Ovary (tissue), 9 donors: ENCODE results near the gene AGK. TPM values are rescaled to one million over a fixed set of nuclear protein-coding genes. Genes with fewer than 3 reads are reported as not detected.
"Not testable (repeated sequence)": the region's sequence is repeated elsewhere in the genome, so short reads cannot be mapped to it uniquely, and the experiment has no call there.

Source experiments
- DNase-seq, 5 donors: peaks; one replicate each; pipeline ENCODE4 v3.0.0-alpha.2; 2019 to 2020
- H3K27ac ChIP-seq, 2 donors: fragments of 200-600 bp; one replicate each; pipeline versions ENCODE4 v1.5.1 to v1.8.0; 2019 to 2022
- H3K27me3 ChIP-seq: fragments of 200-600 bp; one replicate; pipeline ENCODE4 v1.8.0; 2022
- H3K36me3 ChIP-seq: fragments of 200-600 bp; sonication (generic); one replicate; pipeline ENCODE4 v1.5.1; 2019
- H3K4me1 ChIP-seq: one replicate; pipeline ENCODE4 v1.8.1; 2013; ENCODE audit warnings: mild to moderate bottlenecking, moderate library complexity; ENCODE audit not compliant: insufficient read depth
- H3K4me3 ChIP-seq: fragments of 200-600 bp; sonication (generic); one replicate; pipeline ENCODE4 v1.5.1; 2017
- H3K9me3 ChIP-seq, 2 donors: fragments of 200-600 bp in 1 of 2; sonication (generic) in 1 of 2; one replicate each; pipeline versions ENCODE4 v1.5.1 to v1.8.1; 2013 to 2019; ENCODE audit warnings: mild to moderate bottlenecking in 1 of 2, moderate library complexity in 1 of 2
- EP300 ChIP-seq: sonication (generic); formaldehyde crosslinking; IDR thresholded peaks from one replicate; pipeline ENCODE4 v1.6.1; 2017; ENCODE audit warnings: antibody characterized with exemption
- POLR2A ChIP-seq: fragments of 450-650 bp; IDR thresholded peaks from one replicate; pipeline ENCODE4 v1.6.1; 2017; ENCODE audit warnings: antibody characterized with exemption, mild to moderate bottlenecking, moderate library complexity
- WGBS, 3 donors: extraction: QIAGEN DNeasy Blood & Tissue Kit in 1 of 3; methylation state at CpG; one replicate each; pipeline versions ENCODE4 v1.1.5 to v1.1.7; 2013 to 2017; 5-methylcytosine and 5-hydroxymethylcytosine counted together
- intact Hi-C, 4 donors: fragments of 100-400 bp; cut with DNase I; formaldehyde crosslinking; loops; one replicate each; pipeline versions ENCODE4 v1.11.0 to v1.15.1; 2022 to 2023
- polyA plus RNA-seq, 2 donors: library from polyadenylated mRNA; stranded (reverse); fragments of 200-250 nt in 1 of 2; fragments of 350-450 nt in 1 of 2; fragmentation: Illumina TruSeq in 1 of 2; extraction: RNeasy Lipid Tissue Mini Kit (QIAGEN cat#74804) in 1 of 2; gene quantifications; one replicate each; pipeline ENCODE4 v1.2.3, GENCODE V29; 2013 to 2014
- total RNA-seq, 7 donors: library from RNA; depleted of rRNA in 2 of 7; stranded (reverse); fragments of >200 nt in 2 of 7; fragmentation: NEBNext Ultra II Directional in 3 of 7; extraction: Animal tissue kit (Norgen Biotek cat#: 25700) in 3 of 7; gene quantifications; one replicate each; pipeline versions ENCODE4 v1.1.0 to v1.2.4, GENCODE V29; 2016 to 2023
- TF ChIP-seq, protein P1 (sequence below), 3 donors: fragments of 450-650 bp in 2 of 3; fragments of 200-600 bp in 1 of 3; IDR thresholded peaks; one replicate each; pipeline versions ENCODE4 v1.5.1 to v1.8.0; 2016 to 2022; ENCODE audit warnings: antibody characterized with exemption in 3 of 3, mild to moderate bottlenecking in 1 of 3
- donor health status: DM: no; HTN: no; CAD: no; lungs with moderate emphysema.
- donor health status: DM: no; HTN: no; CAD: no.
- donor health status: Bipolar disorder and iron deficiency.
- donor health status: DM: yes; HTN: yes; CAD: no.
- donor health status: DM: no; HTN: no; CAD: no.
- donor health status: DM: yes; HTN: yes; CAD: no.

Gene AGK
- total and polyA plus RNA-seq, 9 donors = 11.3 to 32.1 (median 21.8) TPM

- Histone ChIP-seq H3K4me3 (no peak overlapping the region), H3K9me3 (no peaks in the 10 kb centered on the region), H3K27me3 (no peaks in the 10 kb centered on the region), H3K36me3 (no peaks in the 10 kb centered on the region), H3K27ac (no peak overlapping the region), H3K4me1 (peaks cover 3% of the 10 kb centered on the region)
- DNase-seq = no peak
- WGBS, 3 donors = 93 to 95% (median 94%) methylated on average over 27 of the region's 27 CpGs
- TF ChIP-seq, protein P1, sequence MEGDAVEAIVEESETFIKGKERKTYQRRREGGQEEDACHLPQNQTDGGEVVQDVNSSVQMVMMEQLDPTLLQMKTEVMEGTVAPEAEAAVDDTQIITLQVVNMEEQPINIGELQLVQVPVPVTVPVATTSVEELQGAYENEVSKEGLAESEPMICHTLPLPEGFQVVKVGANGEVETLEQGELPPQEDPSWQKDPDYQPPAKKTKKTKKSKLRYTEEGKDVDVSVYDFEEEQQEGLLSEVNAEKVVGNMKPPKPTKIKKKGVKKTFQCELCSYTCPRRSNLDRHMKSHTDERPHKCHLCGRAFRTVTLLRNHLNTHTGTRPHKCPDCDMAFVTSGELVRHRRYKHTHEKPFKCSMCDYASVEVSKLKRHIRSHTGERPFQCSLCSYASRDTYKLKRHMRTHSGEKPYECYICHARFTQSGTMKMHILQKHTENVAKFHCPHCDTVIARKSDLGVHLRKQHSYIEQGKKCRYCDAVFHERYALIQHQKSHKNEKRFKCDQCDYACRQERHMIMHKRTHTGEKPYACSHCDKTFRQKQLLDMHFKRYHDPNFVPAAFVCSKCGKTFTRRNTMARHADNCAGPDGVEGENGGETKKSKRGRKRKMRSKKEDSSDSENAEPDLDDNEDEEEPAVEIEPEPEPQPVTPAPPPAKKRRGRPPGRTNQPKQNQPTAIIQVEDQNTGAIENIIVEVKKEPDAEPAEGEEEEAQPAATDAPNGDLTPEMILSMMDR (IDR thresholded peaks at IDR 0.05) = no peak
- TF ChIP-seq POLR2A (no peak), EP300 (no peak)
- intact Hi-C loops = no loop called here
Measured at GRCh38 chr7:141685285-141686023, 134.2 kb downstream of the AGK start.

GRCh38 chr7:141686074-141686473 lies 134.9 kb downstream of the AGK start:
- intact Hi-C loops = no loop called here
- 89 to 93% (median 90%) methylated on average over 3 of the region's 3 CpGs for WGBS, 3 donors

DNA sequence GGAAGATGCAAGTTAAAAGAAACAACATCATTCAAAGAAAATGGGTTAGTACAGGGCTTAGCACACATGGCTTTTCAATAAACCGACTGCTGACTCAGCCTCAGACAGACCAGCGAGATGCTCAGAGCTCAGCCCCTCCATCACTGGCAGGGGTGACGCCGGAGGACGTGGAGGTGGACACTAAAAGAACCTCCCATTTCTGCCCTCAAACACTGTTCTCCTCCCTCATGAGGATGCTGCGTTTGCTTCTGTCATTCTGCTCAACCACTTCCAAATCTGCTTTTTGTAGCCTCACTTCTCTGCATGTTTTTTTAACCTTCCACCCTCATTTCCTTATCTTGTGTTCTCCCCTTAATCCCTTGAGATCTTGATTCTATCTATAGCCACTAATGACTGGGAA lies 135.5 kb downstream of the AGK start:
- no peaks in the 10 kb centered on the region for H3K9me3 ChIP-seq
- TF ChIP-seq POLR2A (no peak), EP300 (no peak)
- TF ChIP-seq, protein P1 (IDR thresholded peaks at IDR 0.05) = no peak
- no peaks in the 10 kb centered on the region for H3K36me3 ChIP-seq
- no peak for DNase-seq
- peaks cover 3% of the 10 kb centered on the region for H3K4me1 ChIP-seq
- intact Hi-C loops = no loop called here
- no peak overlapping the region for H3K4me3 ChIP-seq
- H3K27ac ChIP-seq = no peak overlapping the region
- WGBS, 3 donors = 72 to 78% (median 75%) methylated on average over 6 of the region's 6 CpGs
- H3K27me3 ChIP-seq = no peaks in the 10 kb centered on the region

More at GRCh38 chr7:141686074-141686473, 134.9 kb downstream of the AGK start:
- Histone ChIP-seq H3K27me3 (no peaks in the 10 kb centered on the region), H3K27ac (no peak overlapping the region), H3K4me3 (no peak overlapping the region), H3K9me3 (no peaks in the 10 kb centered on the region), H3K4me1 (peaks cover 3% of the 10 kb centered on the region), H3K36me3 (no peaks in the 10 kb centered on the region)
- TF ChIP-seq POLR2A (no peak), EP300 (no peak)
- TF ChIP-seq, protein P1 (IDR thresholded peaks at IDR 0.05) = no peak
- no peak for DNase-seq

- intact Hi-C loops = no loop called here
- H3K4me3 ChIP-seq = no peak overlapping the region
Measured at GRCh38 chr7:141688043-141688442, 136.8 kb downstream of the AGK start.

GRCh38 chr7:141689072-141689825 lies 138.0 kb downstream of the AGK start:
- intact Hi-C loops, H3K9me3 ChIP-seq, H3K36me3 ChIP-seq, DNase-seq, H3K4me3 ChIP-seq, H3K27ac ChIP-seq, H3K4me1 ChIP-seq, H3K27me3 ChIP-seq: not testable (repeated sequence)
- 94 to 97% (median 95%) methylated on average over 3 of the region's 3 CpGs for WGBS, 3 donors

More at GRCh38 chr7:141688043-141688442, 136.8 kb downstream of the AGK start:
- WGBS, 3 donors = 90 to 96% (median 90%) methylated on average over 5 of the region's 5 CpGs
- no peak overlapping the region for H3K27ac ChIP-seq
- TF ChIP-seq, protein P1 (IDR thresholded peaks at IDR 0.05) = no peak
- TF ChIP-seq EP300 = no peak
- no peak for TF ChIP-seq POLR2A
- H3K4me1 ChIP-seq = peaks cover 3% of the 10 kb centered on the region
- H3K36me3 ChIP-seq = no peaks in the 10 kb centered on the region
- H3K9me3 ChIP-seq = no peaks in the 10 kb centered on the region
- no peak for DNase-seq
- no peaks in the 10 kb centered on the region for H3K27me3 ChIP-seq
